Activated CD8-positive, alpha-beta memory T cell treated with anti-CD3 and anti-CD28 coated beads for 4 hours (primary cell): ENCODE data around the gene RBFOX2.
"Not testable (repeated sequence)": the region's sequence is repeated elsewhere in the genome, so short reads cannot be mapped to it uniquely, and the experiment has no call there.

ENCODE experiments used
- DNase-seq, 2 donors: peaks; one replicate each; pipeline ENCODE4 v3.0.0-alpha.2; 2020; ENCODE audit warnings: low read depth in 2 of 2

The RBFOX2 gene

GRCh38 chr22:36042240-36042639, 13.6 kb upstream of the RBFOX2 start:
- DNase-seq: no peak

- no peak for DNase-seq
These were observed 10.5 kb upstream of the RBFOX2 start for GRCh38 chr22:36039125-36039524.

- no peak for DNase-seq
These were observed 8.6 kb upstream of the RBFOX2 start for GRCh38 chr22:36037102-36037758.

- DNase-seq: no peak
These were observed 7.6 kb upstream of the RBFOX2 start for GRCh38 chr22:36036167-36036624.

- no peak for DNase-seq
These were observed 4.0 kb upstream of the RBFOX2 start for GRCh38 chr22:36032611-36033010.

GRCh38 chr22:36029406-36029755, 757 bp upstream of the RBFOX2 start:
- no peak for DNase-seq

DNA sequence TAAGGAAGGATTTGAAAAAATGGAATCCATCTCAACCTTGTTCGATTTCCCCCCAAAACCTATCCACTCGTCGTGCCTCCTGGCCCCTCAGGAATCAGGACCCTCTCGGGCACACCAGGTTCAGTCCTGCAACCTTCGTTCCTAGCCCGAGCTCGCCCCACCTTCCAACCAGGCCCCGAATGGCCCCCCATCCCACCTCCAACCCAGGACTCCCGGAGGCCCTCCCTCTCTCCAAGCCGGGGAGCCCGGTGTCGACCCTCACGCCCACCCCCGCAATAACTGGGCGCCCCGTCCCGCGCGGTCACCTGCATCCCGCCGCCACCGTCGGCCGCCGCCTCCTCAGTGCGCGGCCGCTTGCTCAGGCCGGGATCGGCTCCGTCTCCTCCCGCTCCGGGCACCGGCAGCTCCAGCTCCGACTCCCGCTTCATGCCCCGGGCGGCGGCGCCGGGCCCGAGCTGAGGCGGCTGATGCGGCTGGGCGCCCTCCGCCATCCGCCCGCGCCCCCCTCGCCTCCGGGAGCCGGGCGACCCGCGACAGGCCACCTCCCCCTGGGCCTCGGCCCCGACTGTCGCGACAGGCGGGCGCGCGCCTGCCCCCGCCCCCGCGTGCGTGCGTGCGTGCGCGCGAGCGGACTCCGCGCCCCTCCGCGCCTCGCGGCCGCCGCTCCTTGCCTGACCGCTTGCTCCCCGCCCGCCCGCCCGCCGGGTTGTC, 534 bp downstream of the RBFOX2 start:
- no peak for DNase-seq

DNA sequence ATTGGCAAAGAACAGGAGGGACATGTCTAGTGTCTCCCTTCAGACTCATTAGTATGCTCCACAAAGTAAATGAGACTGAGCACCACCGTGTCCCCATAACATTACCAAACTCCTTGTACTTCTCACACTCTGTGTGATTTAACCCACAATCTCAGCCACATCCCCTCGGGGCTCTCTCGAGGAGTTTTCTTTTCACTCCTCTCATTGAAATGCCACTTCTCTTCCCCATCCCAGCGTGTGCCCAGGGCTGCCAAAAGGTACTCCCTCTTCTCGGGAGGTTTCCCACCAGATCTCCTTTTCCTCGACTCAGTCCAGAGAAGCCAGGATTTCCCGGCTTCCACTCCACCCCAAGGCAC, 1.1 kb downstream of the RBFOX2 start:
- DNase-seq: no peak

- no peak for DNase-seq
These were observed 1.9 kb downstream of the RBFOX2 start for GRCh38 chr22:36026741-36027140.

DNA sequence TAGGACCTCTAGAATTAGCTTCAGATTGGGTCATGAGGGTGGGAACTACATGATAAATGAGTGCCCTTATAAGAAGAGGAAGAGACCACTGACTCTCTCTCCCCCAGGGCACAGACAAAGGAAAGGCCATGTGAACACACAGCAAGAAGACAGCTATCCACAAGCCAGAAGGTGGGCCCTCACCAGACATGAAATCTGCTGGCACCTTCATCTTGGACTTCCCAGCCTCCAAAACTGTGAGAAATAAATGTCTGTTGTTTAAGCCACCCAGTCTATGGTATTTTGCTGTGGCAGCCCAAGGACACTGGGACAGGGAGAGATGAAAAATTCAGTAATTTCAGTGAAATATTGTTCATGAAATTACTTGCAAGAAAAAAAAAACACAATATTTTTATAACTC, 5.9 kb downstream of the RBFOX2 start:
- no peak for DNase-seq

DNA sequence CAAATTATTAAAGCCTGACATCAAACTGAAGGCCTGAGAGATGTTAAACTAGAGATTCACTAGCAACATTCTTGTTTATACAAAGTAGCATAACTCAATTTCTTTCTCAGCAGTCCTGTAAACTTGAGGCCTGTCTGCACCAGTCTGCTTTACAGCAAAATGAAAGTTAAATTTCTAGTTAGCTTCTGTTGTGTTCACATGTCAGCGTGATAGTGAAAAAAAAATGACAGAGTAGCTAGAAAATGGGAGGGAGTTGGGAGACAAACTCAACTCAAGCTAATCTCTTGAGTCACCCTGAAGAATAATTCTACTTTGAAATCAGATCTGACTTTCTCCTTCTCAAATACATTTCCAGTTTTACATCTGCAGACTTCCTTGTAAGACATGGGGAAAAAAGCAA, 6.5 kb downstream of the RBFOX2 start:
- DNase-seq: no peak

GRCh38 chr22:36021606-36022153, 6.9 kb downstream of the RBFOX2 start:
- no peak for DNase-seq

DNA sequence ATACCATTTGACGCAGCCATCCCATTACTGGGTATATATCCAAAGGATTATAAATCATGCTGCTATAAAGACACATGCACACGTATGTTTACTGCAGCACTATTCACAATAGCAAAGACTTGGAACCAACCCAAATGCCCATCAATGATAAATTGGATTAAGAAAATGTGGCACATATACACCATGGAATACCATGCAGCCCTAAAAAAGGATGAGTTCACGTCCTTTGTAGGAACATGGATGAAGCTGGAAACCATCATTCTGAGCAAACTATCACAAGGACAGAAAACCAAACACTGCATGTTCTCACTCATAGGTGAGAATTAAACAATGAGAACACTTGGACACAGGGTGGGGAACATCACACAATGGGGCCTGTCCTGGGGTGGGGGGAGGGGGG, 7.8 kb downstream of the RBFOX2 start:
- not testable (repeated sequence) for DNase-seq

- DNase-seq: no peak
These were observed 11.0 kb downstream of the RBFOX2 start for GRCh38 chr22:36017651-36018091.

DNA sequence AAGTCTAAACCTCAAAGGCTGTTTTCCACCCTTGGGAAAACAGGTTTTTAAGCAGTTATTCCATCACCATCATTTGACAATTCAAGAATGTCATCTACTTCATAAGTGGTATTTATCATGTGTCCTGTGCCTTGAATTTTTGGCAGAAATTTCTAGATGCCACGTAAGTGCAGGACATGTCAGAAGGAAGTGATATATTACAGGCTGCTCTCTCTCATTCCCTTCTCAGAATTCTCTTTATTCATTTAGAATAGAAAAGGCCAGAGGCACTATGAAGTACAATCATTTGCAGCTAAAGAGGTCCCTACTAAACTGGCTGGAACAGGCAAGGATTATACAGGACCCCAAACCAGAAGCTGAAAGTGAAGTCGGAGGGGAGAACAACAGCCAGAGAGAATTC, 11.9 kb downstream of the RBFOX2 start:
- no peak for DNase-seq

DNA sequence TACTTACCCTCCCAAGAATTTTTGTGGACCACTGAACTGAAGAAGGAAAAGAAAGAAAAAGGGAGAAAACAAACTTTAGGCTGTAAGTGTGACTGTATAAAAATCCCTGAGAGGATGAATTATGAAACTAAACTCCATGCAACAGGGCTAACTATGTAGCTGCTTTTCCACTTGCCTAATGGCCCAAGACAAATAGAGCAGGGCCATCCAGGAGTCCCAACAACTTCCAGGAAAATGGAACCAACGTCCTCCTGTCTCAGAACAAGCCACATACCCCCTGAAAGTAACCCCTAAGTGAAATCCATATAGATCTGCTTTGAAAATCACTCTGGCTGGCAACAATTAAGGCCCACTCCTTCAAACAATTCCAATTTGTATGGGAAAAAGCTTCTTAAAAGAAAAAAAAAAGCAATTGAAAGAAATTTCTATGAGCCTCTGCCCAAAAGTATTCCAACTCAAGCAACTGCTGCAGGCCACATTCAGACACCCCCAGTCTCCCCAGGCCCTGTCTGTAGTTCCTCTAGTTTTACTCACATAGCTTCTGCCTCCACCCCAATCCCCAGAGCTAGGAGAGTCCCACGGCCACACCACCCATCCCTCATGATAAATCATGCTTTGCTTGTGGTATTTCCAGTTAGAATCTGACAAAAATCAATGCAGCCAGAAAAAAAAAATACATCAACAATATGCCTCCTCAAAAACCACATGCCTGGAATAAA, 12.7 kb downstream of the RBFOX2 start:
- no peak for DNase-seq

GRCh38 chr22:36015155-36015810, 13.3 kb downstream of the RBFOX2 start:
- DNase-seq: no peak

DNA sequence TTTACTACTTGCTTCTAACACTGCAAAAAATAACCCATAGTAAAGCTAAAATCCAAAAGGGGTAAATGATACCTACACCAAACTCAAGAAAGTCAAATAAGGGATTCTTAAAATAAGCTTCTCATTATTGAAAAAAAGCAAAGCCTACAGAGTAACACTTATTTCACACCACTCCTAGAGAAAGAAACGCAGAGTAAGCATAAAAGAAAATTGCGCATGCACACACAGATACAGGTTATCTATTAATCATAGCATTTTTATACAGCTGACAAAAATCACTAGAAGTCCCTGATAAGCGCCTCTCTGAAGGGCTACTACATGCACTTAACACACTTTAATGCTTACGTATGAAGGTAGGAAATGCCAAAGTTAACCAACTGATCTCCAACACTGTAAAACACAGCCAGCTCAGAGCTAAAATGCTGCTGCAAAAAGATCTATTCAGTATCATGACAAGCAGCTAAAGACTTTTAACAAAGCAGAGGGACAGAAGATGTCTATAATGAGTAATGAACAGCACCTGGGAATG, 14.0 kb downstream of the RBFOX2 start:
- no peak for DNase-seq

DNA sequence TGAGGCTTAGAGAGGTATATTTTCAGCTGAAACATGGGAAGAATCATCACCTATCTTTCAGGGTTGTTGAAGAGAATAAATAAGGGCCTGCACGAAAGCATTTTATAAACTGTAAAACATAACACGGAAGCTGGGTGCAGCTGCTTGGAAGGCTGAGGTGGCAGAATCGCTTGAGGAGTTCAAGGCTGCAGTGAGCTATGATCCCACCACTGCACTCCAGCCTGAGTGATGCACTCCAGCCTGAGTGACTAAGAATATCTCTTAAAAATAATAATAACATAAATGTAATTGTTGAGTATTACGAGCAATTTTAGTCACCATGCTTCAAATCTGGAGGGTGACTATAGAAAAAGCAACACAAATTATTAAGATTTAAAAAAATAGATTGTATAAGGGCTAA, 16.3 kb downstream of the RBFOX2 start:
- DNase-seq: no peak

GRCh38 chr22:36010882-36011281, 17.7 kb downstream of the RBFOX2 start:
- DNase-seq: no peak

DNA sequence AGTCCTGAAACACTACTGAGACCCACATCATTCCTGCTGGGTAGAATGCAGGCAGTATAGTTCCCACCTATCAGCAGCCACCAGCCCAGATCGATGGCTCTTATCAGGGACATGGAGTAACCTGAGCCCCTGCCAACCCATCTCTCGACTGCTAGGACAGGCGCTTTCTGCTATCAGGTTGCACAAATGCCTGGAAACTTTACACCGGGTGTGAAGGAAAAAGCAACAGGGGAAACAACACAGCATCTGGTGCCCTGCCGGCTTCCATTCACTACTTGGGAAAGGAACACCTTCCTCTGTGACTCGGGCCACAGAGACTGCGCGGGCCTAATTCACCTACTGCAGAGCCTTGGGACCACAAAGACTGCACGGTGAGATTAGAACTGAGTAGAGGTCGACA, 18.5 kb downstream of the RBFOX2 start:
- no peak for DNase-seq

DNA sequence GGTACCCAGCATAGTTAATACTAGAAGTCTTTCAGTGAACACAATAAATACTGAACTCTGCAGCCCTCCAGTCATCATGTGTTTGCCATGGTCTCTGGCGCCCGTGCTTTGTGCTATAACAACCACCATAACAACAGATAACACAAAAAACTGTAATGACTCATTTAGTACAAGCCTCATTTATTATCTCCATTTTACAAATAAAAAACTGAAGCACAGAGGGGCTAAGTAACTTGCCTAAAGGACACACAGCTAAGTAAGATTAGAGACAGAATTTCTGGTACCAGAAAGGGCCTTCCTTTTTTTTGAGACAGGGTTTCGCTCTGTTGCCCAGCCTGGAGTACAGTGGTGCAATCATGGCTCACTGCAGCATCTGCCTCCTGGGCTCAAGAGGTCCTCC, 19.5 kb downstream of the RBFOX2 start:
- DNase-seq: no peak
